ENCODE data around the gene ENTREP1. TPM values are rescaled to one million over a fixed set of nuclear protein-coding genes. Genes with fewer than 3 reads are reported as not detected.

The ENTREP1 gene, protein sequence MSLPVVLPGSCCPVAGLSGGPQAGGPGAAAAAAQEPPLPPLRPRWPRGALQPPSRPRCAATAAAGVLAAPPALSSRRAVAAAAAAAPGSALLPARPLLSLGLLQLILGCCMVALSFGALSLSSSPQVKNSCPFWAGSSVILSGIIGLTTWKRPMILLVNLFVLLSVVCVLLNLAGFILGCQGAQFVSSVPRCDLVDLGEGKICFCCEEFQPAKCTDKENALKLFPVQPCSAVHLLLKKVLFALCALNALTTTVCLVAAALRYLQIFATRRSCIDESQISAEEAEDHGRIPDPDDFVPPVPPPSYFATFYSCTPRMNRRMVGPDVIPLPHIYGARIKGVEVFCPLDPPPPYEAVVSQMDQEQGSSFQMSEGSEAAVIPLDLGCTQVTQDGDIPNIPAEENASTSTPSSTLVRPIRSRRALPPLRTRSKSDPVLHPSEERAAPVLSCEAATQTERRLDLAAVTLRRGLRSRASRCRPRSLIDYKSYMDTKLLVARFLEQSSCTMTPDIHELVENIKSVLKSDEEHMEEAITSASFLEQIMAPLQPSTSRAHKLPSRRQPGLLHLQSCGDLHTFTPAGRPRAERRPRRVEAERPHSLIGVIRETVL
- not detected in 2 replicates for total RNA-seq (2022)
- Bru-seq, nascent RNA: percentile 4 among the genes with signal in this experiment
- BruChase-seq, experiment 1, labeled RNA remaining after a 2-hour chase: percentile 1 among the genes with signal in this experiment
- BruChase-seq, experiment 2, labeled RNA remaining after a 6-hour chase: percentile 5 among the genes with signal in this experiment
- long read RNA-seq: 0 reads

DNA sequence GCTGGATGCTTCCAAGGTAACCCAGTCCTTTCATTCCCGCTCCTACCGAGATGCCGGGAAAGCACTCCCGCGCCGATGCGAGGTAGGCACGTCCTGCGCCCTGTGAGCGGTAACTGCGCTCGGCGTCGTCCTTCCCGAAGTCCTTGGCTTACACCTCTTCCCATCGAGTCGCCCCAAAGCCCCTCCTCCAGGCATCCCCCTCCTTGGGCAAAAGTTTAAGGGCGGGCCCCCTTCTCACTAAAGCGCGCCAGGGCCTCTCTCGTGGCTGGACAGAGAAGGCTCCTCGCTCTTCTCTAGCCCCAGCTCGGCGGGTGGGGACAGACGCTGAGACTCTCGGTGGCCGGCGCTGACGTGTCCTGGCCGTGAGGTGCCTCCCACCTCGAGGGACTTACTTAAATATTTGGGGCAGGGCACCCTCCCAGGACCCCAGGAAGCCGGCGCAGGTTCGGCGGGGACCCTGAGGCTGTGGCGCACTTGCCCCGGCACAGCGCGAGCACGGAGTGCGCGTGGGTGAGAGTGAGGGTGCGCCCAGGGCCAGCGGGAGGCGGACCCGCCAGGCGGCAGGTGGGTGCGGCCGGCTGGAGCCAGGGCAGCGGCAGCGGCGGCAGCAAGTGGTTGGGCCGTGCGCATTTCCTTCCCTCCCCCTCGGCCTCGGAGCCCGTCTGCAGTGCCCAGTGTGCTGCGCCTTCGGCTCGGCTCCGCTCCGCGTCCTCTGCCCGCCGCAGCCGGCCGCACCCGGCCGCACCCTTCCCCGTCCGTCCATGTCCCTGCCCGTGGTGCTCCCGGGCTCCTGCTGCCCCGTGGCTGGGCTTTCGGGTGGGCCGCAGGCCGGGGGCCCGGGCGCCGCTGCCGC lies at the start of gene ENTREP1:
ENTREP1 (plus strand) TSS at position 667 of the 853 bp plus-strand sequence; CDS start at position 762, 95 bp downstream.
- ChIA-PET POLR2A (no interaction called here), CTCF (no interaction called here)
- no peaks in the 10 kb centered on the region for H3K4me1 Mint-ChIP-seq (ENCODE audit: low read depth, unreplicated experiment)
- BruUV-seq (replicated peaks): no TSS peak
- DNase-seq: peak in 1 of 2 experiments; percentile 4
- intact Hi-C loops (cut with micrococcal nuclease; ENCODE audit: unreplicated experiment): no loop called here
- no peaks in the 10 kb centered on the region for H3K4me1 ChIP-seq
- peak within 1 kb of the TSS; percentile 61 for H3K4me3 Mint-ChIP-seq (ENCODE audit: unreplicated experiment)
- TF ChIP-seq, protein P1, sequence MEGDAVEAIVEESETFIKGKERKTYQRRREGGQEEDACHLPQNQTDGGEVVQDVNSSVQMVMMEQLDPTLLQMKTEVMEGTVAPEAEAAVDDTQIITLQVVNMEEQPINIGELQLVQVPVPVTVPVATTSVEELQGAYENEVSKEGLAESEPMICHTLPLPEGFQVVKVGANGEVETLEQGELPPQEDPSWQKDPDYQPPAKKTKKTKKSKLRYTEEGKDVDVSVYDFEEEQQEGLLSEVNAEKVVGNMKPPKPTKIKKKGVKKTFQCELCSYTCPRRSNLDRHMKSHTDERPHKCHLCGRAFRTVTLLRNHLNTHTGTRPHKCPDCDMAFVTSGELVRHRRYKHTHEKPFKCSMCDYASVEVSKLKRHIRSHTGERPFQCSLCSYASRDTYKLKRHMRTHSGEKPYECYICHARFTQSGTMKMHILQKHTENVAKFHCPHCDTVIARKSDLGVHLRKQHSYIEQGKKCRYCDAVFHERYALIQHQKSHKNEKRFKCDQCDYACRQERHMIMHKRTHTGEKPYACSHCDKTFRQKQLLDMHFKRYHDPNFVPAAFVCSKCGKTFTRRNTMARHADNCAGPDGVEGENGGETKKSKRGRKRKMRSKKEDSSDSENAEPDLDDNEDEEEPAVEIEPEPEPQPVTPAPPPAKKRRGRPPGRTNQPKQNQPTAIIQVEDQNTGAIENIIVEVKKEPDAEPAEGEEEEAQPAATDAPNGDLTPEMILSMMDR (IDR thresholded peaks at IDR 0.05; ENCODE audit: insufficient read depth in 1 of 2, low read depth in 1 of 2, low read length in 1 of 2, severe bottlenecking in 1 of 2, unreplicated experiment in 1 of 2): no peak
- H3K27ac Mint-ChIP-seq (ENCODE audit: unreplicated experiment): no peak within 1 kb of the TSS
- no peaks in the 10 kb centered on the region for H3K27me3 Mint-ChIP-seq (ENCODE audit: insufficient read depth, unreplicated experiment)
- no peaks in the 10 kb centered on the region for H3K9me3 Mint-ChIP-seq (ENCODE audit: unreplicated experiment)
- H3K9me3 ChIP-seq: no peaks in the 10 kb centered on the region
- peak within 1 kb of the TSS; percentile 18 for H3K4me3 ChIP-seq (ENCODE audit: low read depth, low read length)
- H3K36me3 Mint-ChIP-seq (ENCODE audit: insufficient read depth, unreplicated experiment): no peaks in the 10 kb centered on the region
- H3K27me3 ChIP-seq (replicated peaks; ENCODE audit: control insufficient read depth, insufficient read depth, low read length): no peaks in the 10 kb centered on the region; the same call in 1 of the 2 replicates
- no peaks in the 10 kb centered on the region for H3K36me3 ChIP-seq (ENCODE audit: control insufficient read depth, insufficient read depth, low read length)

DNA sequence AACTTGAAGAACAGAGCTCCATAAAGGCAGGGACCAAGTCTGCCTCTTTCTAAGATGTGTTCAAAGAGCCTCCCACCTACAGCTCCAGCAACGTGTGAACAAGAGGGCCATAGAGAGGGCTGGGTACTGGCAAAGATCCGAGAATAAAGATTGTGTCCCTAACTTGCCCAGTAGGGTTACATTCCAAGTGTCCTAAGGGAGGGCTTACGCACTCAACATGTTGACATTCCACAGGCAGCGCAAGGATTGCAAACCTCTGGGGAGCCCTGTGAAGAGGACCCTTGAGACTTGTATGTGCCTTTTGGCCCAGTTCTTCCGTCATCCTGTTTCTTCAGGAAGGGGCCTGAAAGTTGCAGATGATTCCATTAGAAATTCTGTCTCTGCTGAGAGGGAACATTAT lies 48.2 kb upstream of the ENTREP1 start:
- H3K27ac Mint-ChIP-seq (ENCODE audit: unreplicated experiment): no peak overlapping the region
- TF ChIP-seq, protein P1 (IDR thresholded peaks at IDR 0.05; ENCODE audit: insufficient read depth in 1 of 2, low read depth in 1 of 2, low read length in 1 of 2, severe bottlenecking in 1 of 2, unreplicated experiment in 1 of 2): no peak
- no peaks in the 10 kb centered on the region for H3K9me3 ChIP-seq
- H3K4me3 Mint-ChIP-seq (ENCODE audit: unreplicated experiment): no peak overlapping the region
- ChIA-PET CTCF (no interaction called here), POLR2A (no interaction called here)
- no peaks in the 10 kb centered on the region for H3K4me1 Mint-ChIP-seq (ENCODE audit: low read depth, unreplicated experiment)
- H3K9me3 Mint-ChIP-seq (ENCODE audit: unreplicated experiment): no peaks in the 10 kb centered on the region
- no peaks in the 10 kb centered on the region for H3K36me3 Mint-ChIP-seq (ENCODE audit: insufficient read depth, unreplicated experiment)
- no peaks in the 10 kb centered on the region for H3K27me3 ChIP-seq (replicated peaks; ENCODE audit: control insufficient read depth, insufficient read depth, low read length)
- BruUV-seq (replicated peaks): no TSS peak
- intact Hi-C loops (cut with micrococcal nuclease; ENCODE audit: unreplicated experiment): no loop called here
- DNase-seq: no peak
- H3K4me1 ChIP-seq: no peaks in the 10 kb centered on the region
- no peaks in the 10 kb centered on the region for H3K27me3 Mint-ChIP-seq (ENCODE audit: insufficient read depth, unreplicated experiment)
- H3K4me3 ChIP-seq (ENCODE audit: low read depth, low read length): no peak overlapping the region
- H3K36me3 ChIP-seq (ENCODE audit: control insufficient read depth, insufficient read depth, low read length): no peaks in the 10 kb centered on the region

Data from Caco-2 (cell line).